K562 (cell line): ENCODE results near the gene POR. TPM values are rescaled to one million over a fixed set of nuclear protein-coding genes. Genes with fewer than 3 reads are reported as not detected.

ENCODE experiments used
- FIP1L1 ChIP-seq: fragments of 200-400 bp; formaldehyde crosslinking; IDR thresholded peaks from 2 replicates; pipeline ENCODE4 v1.6.1; 2018; ENCODE audit warnings: mild to moderate bottlenecking, low read depth, low read length; ENCODE audit not compliant: poor library complexity, severe bottlenecking
- FOXK1 ChIP-seq: sonication (generic); formaldehyde crosslinking; IDR thresholded peaks from 2 replicates; pipeline ENCODE4 v1.8.0; 2022; ENCODE audit warnings: missing genetic modification reagents, mild to moderate bottlenecking, borderline replicate concordance
- HDAC2 ChIP-seq: fragments of 450-650 bp; IDR thresholded peaks from 2 replicates; pipeline ENCODE4 v1.6.1; 2016; ENCODE audit warnings: mild to moderate bottlenecking
- HNRNPH1 ChIP-seq: fragments of 200-400 bp; formaldehyde crosslinking; optimal IDR thresholded peaks from 2 replicates; pipeline ENCODE3; 2017; ENCODE audit warnings: low read depth, mild to moderate bottlenecking, low read length, moderate library complexity
- MBD1 ChIP-seq: fragments of 250-450 bp; sonication (Bioruptor Pico); IDR thresholded peaks from 2 replicates; pipeline ENCODE4 v1.8.0; 2022; ENCODE audit warnings: inconsistent platforms
- MBD2 ChIP-seq: sonication (generic); IDR thresholded peaks from 2 replicates; pipeline ENCODE4 v1.6.1; 2016; ENCODE audit warnings: low read depth, borderline replicate concordance
- MXD1 ChIP-seq: fragments of 250-450 bp; sonication (Bioruptor Pico); IDR thresholded peaks from 2 replicates; pipeline ENCODE4 v1.8.0; 2021; ENCODE audit warnings: borderline replicate concordance, mild to moderate bottlenecking, moderate library complexity; ENCODE audit not compliant: poor library complexity, severe bottlenecking
- NCOA4 ChIP-seq: fragments of 450-650 bp; IDR thresholded peaks from 2 replicates; pipeline ENCODE4 v1.6.1; 2018; ENCODE audit warnings: mild to moderate bottlenecking; ENCODE audit not compliant: partially characterized antibody
- OTX1 ChIP-seq: fragments of 450-650 bp; formaldehyde crosslinking; IDR thresholded peaks from 2 replicates; pipeline ENCODE4 v1.4.0; 2022; ENCODE audit warnings: mild to moderate bottlenecking
- PCBP1 ChIP-seq: fragments of 200-400 bp; formaldehyde crosslinking; IDR thresholded peaks from 2 replicates; pipeline ENCODE4 v1.6.1; 2018; ENCODE audit warnings: mild to moderate bottlenecking, low read depth, low read length; ENCODE audit not compliant: poor library complexity, severe bottlenecking
- PML ChIP-seq: IDR thresholded peaks from 2 replicates; pipeline ENCODE4 v1.6.1; 2012; ENCODE audit warnings: low read length, inconsistent platforms
- RNF219 ChIP-seq: fragments of 250-450 bp; sonication (Bioruptor Pico); IDR thresholded peaks from 2 replicates; pipeline ENCODE4 v1.5.0; 2022; ENCODE audit warnings: mild to moderate bottlenecking
- SMARCC2 ChIP-seq: fragments of 450-650 bp; IDR thresholded peaks from 2 replicates; pipeline ENCODE4 v1.6.1; 2017; ENCODE audit warnings: antibody characterized with exemption, moderate library complexity, mild to moderate bottlenecking, low read depth
- TBL1XR1 ChIP-seq, 2 experiments: IDR thresholded peaks; 2 replicates each; pipeline ENCODE4 v1.6.1; 2012; ENCODE audit warnings: improper control_type of control experiment in 2 of 2, low read length in 2 of 2, mild to moderate bottlenecking in 1 of 2
- TCFL5 ChIP-seq: fragments of 250-450 bp; sonication (Bioruptor Pico); conservative IDR thresholded peaks from 2 replicates; pipeline ENCODE4 v1.6.1; 2021; ENCODE audit warnings: mild to moderate bottlenecking, moderate library complexity, matching md5 sums
- THRA ChIP-seq: fragments of 450-650 bp; IDR thresholded peaks from 2 replicates; pipeline ENCODE4 v1.6.1; 2017; ENCODE audit warnings: mild to moderate bottlenecking, moderate library complexity
- YBX1 ChIP-seq: fragments of 450-650 bp; IDR thresholded peaks from 2 replicates; pipeline ENCODE4 v1.7.1; 2016; ENCODE audit warnings: mild to moderate bottlenecking
- ZNF253 ChIP-seq: fragments of 250-450 bp; sonication (Bioruptor Pico); conservative IDR thresholded peaks from 2 replicates; pipeline ENCODE4 v1.6.1; 2021; ENCODE audit warnings: mild to moderate bottlenecking
- ZNF512 ChIP-seq: IDR thresholded peaks from 2 replicates; pipeline ENCODE4 v1.6.1; 2016; ENCODE audit warnings: missing genetic modification characterization, missing compliant biosample characterization
- ZNF79 ChIP-seq: fragments of 250-450 bp; sonication (Bioruptor Pico); IDR thresholded peaks from 2 replicates; pipeline ENCODE4 v1.4.0; 2020; ENCODE audit warnings: low read depth, mild to moderate bottlenecking, moderate library complexity
- polyA plus RNA-seq, 8 experiments: library from polyadenylated mRNA; depleted of rRNA in 4 of 8; stranded (reverse) in 5 of 8; unstranded in 3 of 8; fragments of >200 nt; fragmentation: Nextera tagmentation in 2 of 8; fragmentation: Illumina TruSeq in 1 of 8; extraction: Ambion mirVana in 2 of 8; extraction: Trizol in 1 of 8; gene quantifications; 2 replicates each; pipeline versions ENCODE4 v1.2.1 to v1.2.3, GENCODE V29; 2011 to 2014; ENCODE audit warnings: inconsistent platforms in 1 of 8, missing spikeins in 1 of 8
- total RNA-seq, 7 experiments: library from RNA; depleted of rRNA in 6 of 7; stranded (reverse); fragments of >200 nt in 6 of 7; fragmentation: Illumina TruSeq in 2 of 7; extraction: Trizol in 2 of 7; gene quantifications; 2 replicates each; pipeline versions ENCODE4 v1.2.1 to v1.2.3, GENCODE V29; 2011 to 2021; ENCODE audit warnings: low replicate concordance in 1 of 7

The POR gene
- total and polyA plus RNA-seq, 9 of the 15 experiments (the other 6 are each of a cell fraction or from before 2014, with no cell fraction given) = 4.7 to 142 (median 40.8) TPM

GRCh38 chr7:75937958-75938786, 23.2 kb downstream of the POR start (continued):
- TF ChIP-seq MBD2 = no peak
- TF ChIP-seq SMARCC2 = 0 out of 2 replicates have a peak, but pooled peaks have one; percentile 65
- no peak for TF ChIP-seq TCFL5 (CRISPR knock-in tag)
- no peak for TF ChIP-seq FOXK1
- TF ChIP-seq FIP1L1 = no peak
- no peak for TF ChIP-seq THRA
- no peak for TF ChIP-seq YBX1
- TF ChIP-seq ZNF79 (CRISPR knock-in tag) = peak; percentile 8; the same call in 1 of the 2 replicates
- no peak for TF ChIP-seq MXD1
- TF ChIP-seq PML = no peak
- no peak for TF ChIP-seq HNRNPH1
- no peak for TF ChIP-seq PCBP1
- no peak for TF ChIP-seq ZNF512 (tag)
- no peak for TF ChIP-seq MBD1 (CRISPR knock-in tag)
- peak in 1 of 2 experiments; percentile 84; a peak in 2 of 4 replicates for TF ChIP-seq TBL1XR1 (IDR thresholded peaks at IDR 0.05; ENCODE audit: low read length in 2 of 2)
- TF ChIP-seq OTX1 (CRISPR knock-in tag) = no peak
- TF ChIP-seq HDAC2 = peak; percentile 96
- TF ChIP-seq NCOA4 = no peak
- TF ChIP-seq RNF219 = no peak
- no peak for TF ChIP-seq ZNF253
